ENCODE data around the gene COX6A2. TPM values are rescaled to one million over a fixed set of nuclear protein-coding genes. Genes with fewer than 3 reads are reported as not detected.

COX6A2 gene
- total and polyA plus RNA-seq, 12 donors = 2.8 to 5.2 TPM; not detected in 10

DNA sequence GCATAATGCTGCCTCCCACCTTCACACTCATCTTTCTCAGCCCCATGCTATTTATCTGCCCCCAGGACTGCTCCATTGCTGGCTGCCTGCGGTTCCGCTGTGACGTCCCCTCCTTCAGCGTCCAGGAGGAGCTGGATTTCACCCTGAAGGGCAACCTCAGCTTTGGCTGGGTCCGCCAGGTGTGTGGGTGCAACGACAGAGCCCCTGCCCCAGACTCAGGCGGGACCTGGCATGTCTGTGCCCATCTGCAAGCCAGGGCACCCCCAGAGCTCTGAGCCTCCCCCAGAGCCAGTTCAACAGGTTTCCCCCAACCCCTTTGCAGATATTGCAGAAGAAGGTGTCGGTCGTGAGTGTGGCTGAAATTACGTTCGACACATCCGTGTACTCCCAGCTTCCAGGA, 48.0 kb downstream of the COX6A2 start:
- TF ChIP-seq POLR2A (IDR thresholded peaks at IDR 0.05) = no peak
- TF ChIP-seq, protein P1, sequence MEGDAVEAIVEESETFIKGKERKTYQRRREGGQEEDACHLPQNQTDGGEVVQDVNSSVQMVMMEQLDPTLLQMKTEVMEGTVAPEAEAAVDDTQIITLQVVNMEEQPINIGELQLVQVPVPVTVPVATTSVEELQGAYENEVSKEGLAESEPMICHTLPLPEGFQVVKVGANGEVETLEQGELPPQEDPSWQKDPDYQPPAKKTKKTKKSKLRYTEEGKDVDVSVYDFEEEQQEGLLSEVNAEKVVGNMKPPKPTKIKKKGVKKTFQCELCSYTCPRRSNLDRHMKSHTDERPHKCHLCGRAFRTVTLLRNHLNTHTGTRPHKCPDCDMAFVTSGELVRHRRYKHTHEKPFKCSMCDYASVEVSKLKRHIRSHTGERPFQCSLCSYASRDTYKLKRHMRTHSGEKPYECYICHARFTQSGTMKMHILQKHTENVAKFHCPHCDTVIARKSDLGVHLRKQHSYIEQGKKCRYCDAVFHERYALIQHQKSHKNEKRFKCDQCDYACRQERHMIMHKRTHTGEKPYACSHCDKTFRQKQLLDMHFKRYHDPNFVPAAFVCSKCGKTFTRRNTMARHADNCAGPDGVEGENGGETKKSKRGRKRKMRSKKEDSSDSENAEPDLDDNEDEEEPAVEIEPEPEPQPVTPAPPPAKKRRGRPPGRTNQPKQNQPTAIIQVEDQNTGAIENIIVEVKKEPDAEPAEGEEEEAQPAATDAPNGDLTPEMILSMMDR (IDR thresholded peaks at IDR 0.05) = no peak
- Histone ChIP-seq H3K4me3 (no peak overlapping the region), H3K4me1 (replicated peaks in 1 of 2) (no peaks in the 10 kb centered on the region), H3K27me3 (no peaks in the 10 kb centered on the region), H3K9me3 (replicated peaks in 1 of 3) (no peaks in the 10 kb centered on the region), H3K36me3 (replicated peaks in 1 of 2) (no peaks in the 10 kb centered on the region), H3K27ac (no peak overlapping the region)
- no peak for DNase-seq
- 73 to 88% (median 80%) methylated on average over 12 of the region's 12 CpGs for WGBS, 4 donors
- intact Hi-C loops (cut with DNase I) = no loop called here

Other genes with a start within 250 kb of the COX6A2 start
- gene FUS, start 248.2 kb downstream of the COX6A2 start, total RNA-seq = 100 to 1,000 TPM in 4 of 9 donors, 10 to 100 TPM in 5; 12.7 to 285 (median 47.5) TPM
- gene FUS, start 248.2 kb downstream of the COX6A2 start, polyA plus RNA-seq = 100 to 1,000 TPM; 288 to 536 (median 474) TPM
- gene PYCARD, start 225.6 kb downstream of the COX6A2 start, total RNA-seq = 10 to 100 TPM in 8 of 9 donors, 1 to 10 TPM in 1; 9.6 to 54.4 (median 23.6) TPM
- gene PYCARD, start 225.6 kb downstream of the COX6A2 start, polyA plus RNA-seq = 10 to 100 TPM in 2 of 3 donors, 1 to 10 TPM in 1; 3.2 to 31.7 (median 30.7) TPM
- gene TRIM72, start 214.2 kb downstream of the COX6A2 start, total RNA-seq = under 1 TPM in 3 of 9 donors, not detected in 6; 0.04 to 0.24 (median 0.06) TPM
- under 1 TPM in 2 of 3 donors, not detected in 1; 0.03 to 0.08 TPM for gene TRIM72, start 214.2 kb downstream of the COX6A2 start, polyA plus RNA-seq
- gene PYDC1, start 211.2 kb downstream of the COX6A2 start, total RNA-seq = not detected
- gene PYDC1, start 211.2 kb downstream of the COX6A2 start, polyA plus RNA-seq = not detected
- 10 to 100 TPM in 7 of 9 donors, 1 to 10 TPM in 2; 1.7 to 35.4 (median 21.6) TPM for gene ITGAM, start 168.4 kb downstream of the COX6A2 start, total RNA-seq
- 10 to 100 TPM in 1 of 3 donors, 1 to 10 TPM in 2; 4.8 to 12.5 (median 5.1) TPM for gene ITGAM, start 168.4 kb downstream of the COX6A2 start, polyA plus RNA-seq
- gene ITGAX, start 73.2 kb downstream of the COX6A2 start, total RNA-seq = 1 to 10 TPM; 1.4 to 8.1 (median 3.5) TPM
- 10 to 100 TPM in 1 of 3 donors, 1 to 10 TPM in 2; 1.7 to 84.9 (median 3.7) TPM for gene ITGAX, start 73.2 kb downstream of the COX6A2 start, polyA plus RNA-seq
- gene ITGAD, start 35.0 kb downstream of the COX6A2 start, total RNA-seq = under 1 TPM in 4 of 9 donors, not detected in 5; 0.04 to 0.35 (median 0.17) TPM
- gene ITGAD, start 35.0 kb downstream of the COX6A2 start, polyA plus RNA-seq = under 1 TPM; 0.03 to 0.16 (median 0.09) TPM
- gene ZNF843, start 14.4 kb upstream of the COX6A2 start, total RNA-seq = 1 to 10 TPM in 6 of 9 donors, under 1 TPM in 3; 0.61 to 3.1 (median 1.8) TPM
- gene ZNF843, start 14.4 kb upstream of the COX6A2 start, polyA plus RNA-seq = under 1 TPM; 0.37 to 0.97 (median 0.73) TPM
- gene ARMC5, start 31.1 kb upstream of the COX6A2 start, total RNA-seq = 10 to 100 TPM in 6 of 9 donors, 1 to 10 TPM in 3; 5.2 to 20.3 (median 11.7) TPM
- gene ARMC5, start 31.1 kb upstream of the COX6A2 start, polyA plus RNA-seq = 10 to 100 TPM in 2 of 3 donors, 1 to 10 TPM in 1; 2.9 to 37.9 (median 24.5) TPM
- 10 to 100 TPM in 8 of 9 donors, 1 to 10 TPM in 1; 4.5 to 62.7 (median 33.8) TPM for gene TGFB1I1, start 43.8 kb upstream of the COX6A2 start, total RNA-seq
- gene TGFB1I1, start 43.8 kb upstream of the COX6A2 start, polyA plus RNA-seq = 10 to 100 TPM; 11.3 to 32.7 (median 29.7) TPM
- gene SLC5A2, start 54.8 kb upstream of the COX6A2 start, total RNA-seq = under 1 TPM in 2 of 9 donors, not detected in 7; 0.11 to 0.14 TPM
- 1 to 10 TPM in 2 of 3 donors, not detected in 1; 2.4 to 3.0 TPM for gene SLC5A2, start 54.8 kb upstream of the COX6A2 start, polyA plus RNA-seq
- 10 to 100 TPM; 41.2 to 86.6 (median 65.5) TPM for gene RUSF1, start 80.0 kb upstream of the COX6A2 start, total RNA-seq
- gene RUSF1, start 80.0 kb upstream of the COX6A2 start, polyA plus RNA-seq = 100 to 1,000 TPM in 1 of 3 donors, 10 to 100 TPM in 2; 55.1 to 110 (median 65.1) TPM
- gene AHSP, start 99.5 kb upstream of the COX6A2 start, total RNA-seq = 10 to 100 TPM in 1 of 9 donors, not detected in 8; 35.0 TPM
- gene AHSP, start 99.5 kb upstream of the COX6A2 start, polyA plus RNA-seq = not detected

Data from adrenal gland (tissue), 12 donors.